Posterior vena cava (tissue), 2 donors: ENCODE data around the gene DHX8. TPM values are rescaled to one million over a fixed set of nuclear protein-coding genes. Genes with fewer than 3 reads are reported as not detected.

Experiments used
- DNase-seq: peaks from one replicate; pipeline ENCODE4 v3.0.0-alpha.2; 2020; ENCODE audit warnings: low spot score
- intact Hi-C, 2 donors: fragments of 100-400 bp; cut with DNase I; formaldehyde crosslinking; loops; one replicate each; pipeline versions ENCODE4 v1.14.1 to v1.14.2; 2022 to 2023
- total RNA-seq, 2 donors: library from RNA; stranded (reverse); fragmentation: NEBNext Ultra II Directional; extraction: Animal tissue kit (Norgen Biotek cat#: 25700); gene quantifications; one replicate each; pipeline ENCODE4 v1.2.1, GENCODE V29; 2021
- donor health status: DM: yes; HTN: yes; CAD: no.
- donor health status: DM: yes; HTN: yes; CAD: no.

The DHX8 gene
- total RNA-seq, 2 donors from 2014 or later: 35.2 to 45.2 TPM

DNA sequence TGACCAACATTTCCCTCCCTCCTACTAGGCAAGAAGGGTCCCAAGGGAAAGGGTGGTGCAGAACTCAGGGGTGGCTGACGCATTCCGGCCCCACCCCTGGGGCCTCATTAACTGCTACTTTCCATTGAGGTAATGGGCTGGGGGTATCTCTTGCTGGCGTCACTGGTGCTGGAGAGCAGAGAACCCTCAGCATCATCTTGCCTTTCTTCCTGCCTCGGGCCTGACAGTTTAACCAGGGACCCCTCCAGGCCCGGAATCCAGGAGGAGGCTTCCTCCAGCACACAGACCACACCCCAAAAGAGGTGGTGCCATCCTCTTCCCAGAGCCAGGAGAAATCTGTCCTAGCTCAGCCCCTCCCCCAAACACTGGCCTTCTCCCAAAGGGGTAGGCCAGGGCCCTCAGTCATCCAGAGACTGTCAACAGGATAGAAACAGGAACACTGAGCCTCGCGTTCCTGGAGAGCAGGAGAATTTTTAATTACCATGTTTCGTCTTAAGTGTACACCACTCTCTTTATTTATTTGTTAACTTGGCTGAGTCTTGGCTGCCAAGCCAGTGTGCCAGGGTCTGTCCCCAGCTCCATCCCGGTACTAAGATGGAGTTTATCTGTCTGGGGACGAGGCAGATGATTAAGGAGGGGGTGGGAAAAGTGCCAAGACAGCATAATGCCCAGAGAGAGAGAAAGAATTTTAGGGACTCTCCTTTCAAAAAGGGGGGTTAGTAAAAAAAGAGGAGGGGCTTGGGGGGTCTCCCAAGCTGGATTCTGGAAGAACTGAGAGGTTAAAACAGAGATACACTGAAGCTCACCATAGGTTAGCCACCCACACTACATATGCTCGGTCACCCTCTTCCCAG lies 57.3 kb downstream of the DHX8 start:
- intact Hi-C loops: no loop called here
- no peak for DNase-seq

DNA sequence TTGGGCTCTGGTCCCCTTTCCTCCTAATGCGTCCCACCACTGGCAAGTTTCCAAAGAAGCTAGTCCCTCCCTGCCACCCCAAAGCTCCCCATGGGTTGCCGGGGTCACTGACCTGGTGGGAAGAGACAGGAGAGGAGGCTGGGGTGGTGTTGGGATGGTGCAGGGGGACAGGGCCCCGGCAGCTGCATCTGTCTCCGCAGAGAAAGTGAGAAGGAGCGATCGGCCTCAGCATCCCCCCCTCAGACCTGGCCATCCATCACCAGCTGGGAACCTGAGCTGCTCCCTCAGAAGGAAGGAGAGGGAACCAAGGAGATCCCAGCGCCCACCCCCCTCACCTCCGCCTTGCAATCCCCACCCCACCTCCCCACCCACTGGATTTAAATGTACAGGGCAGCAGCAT lies 59.1 kb downstream of the DHX8 start:
- no peak for DNase-seq
- intact Hi-C loops: no loop called here

DNA sequence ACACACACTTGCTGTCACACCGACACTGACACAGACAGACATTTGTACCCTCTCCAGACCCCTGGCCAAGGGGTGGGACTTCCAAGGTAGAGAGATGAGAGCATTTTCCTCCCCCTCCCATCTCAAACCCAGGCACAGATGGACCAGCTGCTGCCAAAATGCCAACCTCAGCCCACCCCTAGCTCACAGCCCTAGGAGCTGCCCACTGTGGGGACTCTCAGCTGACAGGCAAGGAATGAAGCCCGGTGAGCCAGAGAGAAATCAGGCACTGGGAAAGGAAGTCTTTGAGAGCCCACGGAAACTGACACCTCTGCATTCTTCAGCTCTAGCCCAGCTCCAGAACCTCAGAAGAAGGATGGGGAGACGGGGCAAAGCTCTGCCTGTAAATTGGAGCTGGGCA lies 59.5 kb downstream of the DHX8 start:
- intact Hi-C loops: no loop called here
- no peak for DNase-seq

DNA sequence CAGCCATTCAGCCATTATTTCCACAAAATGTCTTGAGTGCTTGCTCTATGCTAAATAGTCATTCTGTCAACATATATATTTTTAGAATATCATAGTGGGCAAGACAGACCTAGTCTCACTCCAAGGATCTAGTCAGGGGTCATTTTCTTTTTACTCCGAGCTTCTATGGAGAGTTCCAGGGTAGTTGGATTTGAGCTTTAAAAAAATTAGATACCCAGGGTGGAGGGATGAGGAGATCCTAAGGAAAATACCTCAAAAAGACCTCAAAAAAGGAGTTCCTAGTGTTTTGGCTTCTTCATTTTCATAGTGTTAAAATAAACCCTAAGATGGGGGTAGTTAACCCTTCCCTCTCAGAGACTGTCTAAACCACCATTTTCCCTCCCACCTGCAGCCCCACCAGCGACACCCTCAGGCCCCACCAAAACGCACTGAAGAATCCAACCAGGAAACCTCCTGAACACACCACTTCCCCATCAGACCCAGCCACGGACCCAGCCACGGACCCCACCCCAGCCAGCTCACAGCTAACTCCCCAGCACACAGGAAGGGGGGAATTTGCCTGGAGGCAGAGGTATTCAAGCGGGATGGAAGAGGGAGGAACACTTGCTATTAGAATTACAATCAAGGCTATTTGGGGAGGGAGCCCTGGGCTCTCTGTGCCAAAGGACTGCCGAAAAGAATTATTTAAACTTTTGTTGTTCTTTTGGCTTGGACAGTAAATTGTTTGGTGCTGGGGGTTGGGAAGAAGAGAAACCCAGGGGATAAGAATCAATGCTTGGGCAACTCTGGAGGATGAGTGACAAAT lies 60.2 kb downstream of the DHX8 start:
- intact Hi-C loops: no loop called here
- no peak for DNase-seq

DNA sequence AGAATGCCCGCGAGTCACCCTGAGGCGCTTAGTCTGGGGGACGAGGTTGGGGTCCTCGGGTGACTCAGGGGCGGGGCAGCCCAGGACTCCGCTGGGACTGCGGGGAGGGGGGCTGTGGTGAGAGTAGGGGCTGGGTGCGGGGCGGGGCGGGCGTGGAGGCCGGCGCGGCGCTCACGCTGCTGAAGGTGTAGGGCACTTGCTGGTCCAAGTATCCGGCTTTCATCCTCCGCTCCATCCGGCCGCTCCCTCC lies 61.5 kb downstream of the DHX8 start:
- intact Hi-C loops: no loop called here
- DNase-seq: no peak

DNA sequence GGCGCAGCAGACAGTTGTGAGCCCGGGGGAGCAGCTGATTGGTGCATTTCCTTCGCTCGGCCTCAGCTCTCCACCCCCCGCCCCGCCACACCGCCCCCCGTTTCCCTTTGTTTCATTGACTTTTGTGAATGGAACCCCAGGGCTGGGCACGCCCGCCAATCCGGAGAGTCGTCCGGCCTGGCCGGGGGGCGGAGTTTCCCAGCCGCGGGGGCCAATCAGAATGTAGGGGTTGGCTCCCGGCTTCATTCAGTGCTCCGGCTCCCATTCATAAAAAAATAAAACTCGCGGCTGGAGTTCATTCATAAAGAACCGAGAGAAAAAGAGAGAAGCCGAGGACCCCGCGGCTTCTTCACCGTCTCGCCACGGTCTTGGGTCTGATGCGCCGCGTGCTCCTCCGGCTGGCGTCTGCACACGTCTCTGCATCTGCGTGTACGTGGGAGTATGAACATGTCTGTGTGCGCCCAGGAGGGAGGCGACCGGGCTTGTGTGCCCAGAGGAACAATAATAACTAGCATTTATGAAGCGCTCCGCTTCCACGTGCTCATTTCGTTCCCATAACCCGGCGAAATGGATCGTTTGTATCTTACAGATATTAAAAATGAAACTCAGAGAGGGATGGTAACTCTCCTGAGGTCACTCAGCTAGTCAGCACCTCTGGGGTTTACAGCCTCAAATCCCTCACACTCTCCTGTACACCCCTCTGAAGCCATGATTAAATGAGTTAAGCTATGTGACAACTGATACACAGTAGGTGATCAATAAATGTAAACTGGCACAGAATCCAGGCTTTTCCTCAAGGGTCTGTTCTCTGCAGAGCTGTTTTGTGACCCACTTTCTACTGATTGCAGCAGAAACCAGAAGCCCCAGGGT lies 62.8 kb downstream of the DHX8 start, which contains the start of gene ETV4:
Gene ETV4, minus strand, starts transcription at position 22 of the 870 bp plus-strand sequence. CDS start 723 bp downstream, outside the sequence.
- DNase-seq: peak; percentile 96
- intact Hi-C loops: no loop called here

DNA sequence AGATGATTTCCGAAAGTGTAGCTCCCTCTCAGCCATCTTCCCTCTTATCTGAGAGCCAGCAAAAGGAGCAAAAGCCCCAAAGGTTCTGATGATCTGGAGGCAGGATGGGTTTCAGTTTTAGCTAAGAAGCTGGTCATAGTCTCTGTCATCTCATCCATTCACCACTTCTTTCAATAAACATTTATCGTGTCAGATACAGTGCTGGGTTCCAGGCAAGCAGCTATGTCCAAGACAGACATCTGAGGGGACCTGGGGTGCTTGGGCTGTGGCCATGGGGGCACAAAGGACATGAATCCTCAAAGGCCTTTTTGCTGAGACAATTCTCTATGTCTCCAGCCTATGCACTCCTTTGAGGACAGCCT lies 63.4 kb downstream of the DHX8 start:
- intact Hi-C loops: no loop called here
- no peak for DNase-seq

DNA sequence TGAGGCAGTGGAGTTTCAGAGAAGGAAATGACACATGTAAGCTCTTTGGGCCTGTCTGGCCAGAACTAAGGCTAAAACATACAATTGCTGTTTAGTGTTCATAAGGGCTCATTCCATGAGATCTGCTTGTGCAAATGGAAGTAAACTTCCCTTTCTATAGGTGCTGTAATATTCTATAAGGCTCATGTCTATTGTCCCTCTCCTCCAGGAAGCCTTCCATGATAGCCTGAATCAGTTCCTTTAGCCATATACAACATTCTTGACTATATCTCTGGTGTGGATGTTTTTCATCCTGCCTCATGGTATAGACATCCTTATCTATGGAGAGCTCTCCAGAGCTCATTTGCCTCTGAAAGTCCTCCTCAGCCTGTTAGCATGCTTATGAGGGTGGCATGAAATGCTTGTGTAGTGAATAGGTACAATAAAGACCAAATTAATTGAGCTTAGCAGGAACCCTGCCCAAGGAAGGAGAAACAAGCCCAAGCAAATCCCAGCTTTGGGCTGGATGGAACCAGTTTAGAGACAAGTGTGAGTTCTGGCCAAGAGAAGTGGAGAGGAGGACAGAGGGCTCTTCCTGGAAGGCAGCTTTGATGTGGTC lies 64.0 kb downstream of the DHX8 start:
- intact Hi-C loops: no loop called here
- DNase-seq: no peak

DNA sequence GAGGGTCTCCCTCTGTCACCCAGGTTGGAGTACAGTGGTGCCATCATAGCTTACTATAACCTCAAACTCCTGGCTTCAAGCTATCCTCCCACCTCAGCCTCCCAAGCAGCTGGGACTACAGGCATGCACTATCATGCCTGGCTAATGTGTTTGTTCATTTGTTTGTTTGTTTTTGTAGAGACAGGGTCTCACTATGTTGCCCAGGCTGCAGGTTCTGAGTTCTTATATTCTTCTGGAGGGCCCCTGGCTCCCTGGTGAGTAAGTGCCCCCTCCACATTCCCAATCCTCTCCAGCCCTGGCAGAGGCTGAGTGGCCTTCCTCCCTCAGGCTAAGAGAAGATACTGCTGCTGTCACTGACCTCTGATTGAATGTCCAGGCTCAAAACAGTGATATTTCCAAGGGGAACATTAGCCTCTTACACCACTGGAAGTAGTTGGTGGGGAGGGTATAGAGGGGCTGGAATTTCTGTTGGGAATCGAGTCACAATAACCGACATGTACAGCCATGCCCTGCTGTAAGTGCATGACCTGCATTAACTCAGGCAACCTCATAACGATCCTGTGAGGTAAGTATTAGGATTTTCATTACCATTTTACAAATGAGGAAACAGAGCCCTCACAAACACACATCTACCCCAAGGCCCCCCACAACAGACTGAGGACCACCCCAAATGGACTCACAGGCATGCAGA lies 65.1 kb downstream of the DHX8 start:
- intact Hi-C loops: no loop called here
- no peak for DNase-seq

DNA sequence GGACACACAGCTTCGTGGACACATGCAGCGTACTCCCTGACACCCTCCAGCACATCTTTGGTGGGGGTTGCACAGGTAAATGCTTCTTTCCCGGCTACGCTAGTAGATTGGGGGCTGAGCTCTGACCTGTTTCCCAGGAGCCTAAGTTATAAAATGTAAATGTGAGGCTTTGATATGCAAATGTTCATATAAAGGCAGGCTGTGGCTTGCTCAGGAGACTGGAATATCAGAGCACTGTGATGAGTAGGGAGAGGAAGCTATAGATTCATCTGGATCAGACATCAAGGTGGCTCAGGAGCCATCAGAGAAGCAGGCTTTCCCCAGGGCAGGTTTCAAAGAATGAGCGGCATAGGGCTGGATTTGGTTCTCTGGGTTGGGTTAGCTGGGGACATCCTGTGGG lies 65.7 kb downstream of the DHX8 start:
- intact Hi-C loops: no loop called here
- no peak for DNase-seq

DNA sequence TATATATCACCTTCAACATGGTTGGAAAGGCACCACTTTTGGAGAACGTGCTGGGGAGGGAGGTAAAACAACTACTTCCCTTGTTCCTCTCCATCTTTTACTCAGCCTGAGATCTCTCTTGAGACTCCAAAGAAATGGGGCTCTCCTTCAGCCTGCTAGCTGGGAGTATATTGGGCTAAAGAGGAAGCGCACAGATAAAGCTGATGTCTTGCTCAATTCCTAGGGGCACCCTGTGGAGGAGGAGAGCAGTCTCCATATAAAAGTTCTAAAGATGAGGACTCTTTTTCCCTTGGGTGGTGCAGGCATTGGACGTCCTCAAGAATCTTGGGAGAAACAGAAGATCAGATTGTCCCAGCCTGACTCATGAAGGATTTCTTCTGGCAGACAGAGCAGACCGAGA lies 67.0 kb downstream of the DHX8 start:
- DNase-seq: no peak
- intact Hi-C loops: no loop called here

DNA sequence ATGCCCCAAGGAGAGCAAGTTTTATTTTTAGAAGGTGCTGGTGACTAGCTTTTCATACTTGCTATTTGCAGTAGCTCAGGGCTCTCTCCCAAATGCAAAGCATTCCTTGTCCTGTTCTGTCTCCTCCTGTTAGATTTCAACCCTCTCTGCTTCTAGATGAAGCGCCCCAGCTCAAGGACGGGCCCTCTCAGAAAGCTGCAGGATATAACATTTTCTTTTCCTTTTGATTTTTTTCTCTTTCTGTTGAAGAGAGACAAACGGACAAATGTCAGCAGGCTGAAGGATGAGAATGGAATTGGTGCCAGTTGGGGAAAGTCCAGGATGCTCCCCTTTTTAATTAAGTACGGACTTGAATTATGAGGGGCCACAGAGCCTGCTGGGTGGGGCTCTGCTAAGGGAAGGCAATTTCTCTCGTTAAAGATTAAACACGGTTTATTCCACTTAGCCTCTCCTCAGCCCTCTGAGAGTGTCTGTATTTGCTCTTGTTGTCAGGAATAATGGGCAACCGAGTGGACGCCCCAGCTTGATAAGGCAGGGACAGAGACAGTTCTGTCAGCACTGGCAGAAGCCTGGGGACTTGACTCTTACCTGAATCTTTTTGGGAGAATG lies 68.6 kb downstream of the DHX8 start:
- intact Hi-C loops: no loop called here

DNA sequence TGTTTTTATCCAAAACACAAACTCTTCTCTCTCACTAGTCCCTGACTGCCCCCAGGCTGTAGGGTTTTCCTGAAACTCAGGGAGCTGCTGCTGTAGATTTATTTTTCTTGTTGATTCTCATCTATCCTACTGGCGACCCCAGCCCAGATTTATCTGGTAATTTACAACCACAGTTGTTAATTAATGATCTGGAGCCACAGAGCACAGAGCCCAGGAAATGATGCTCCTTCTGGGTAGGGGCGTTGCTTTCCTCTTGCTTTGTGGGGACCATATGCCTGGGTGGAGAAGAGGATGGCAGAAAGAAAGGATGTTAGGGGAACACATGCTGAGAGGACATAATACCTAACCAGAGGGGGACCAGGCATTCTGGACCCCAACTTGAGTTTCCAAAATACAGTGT lies 69.8 kb downstream of the DHX8 start:
- no peak for DNase-seq
- intact Hi-C loops: no loop called here

More for the DNA sequence above, 68.6 kb downstream of the DHX8 start:
- no peak for DNase-seq

DNA sequence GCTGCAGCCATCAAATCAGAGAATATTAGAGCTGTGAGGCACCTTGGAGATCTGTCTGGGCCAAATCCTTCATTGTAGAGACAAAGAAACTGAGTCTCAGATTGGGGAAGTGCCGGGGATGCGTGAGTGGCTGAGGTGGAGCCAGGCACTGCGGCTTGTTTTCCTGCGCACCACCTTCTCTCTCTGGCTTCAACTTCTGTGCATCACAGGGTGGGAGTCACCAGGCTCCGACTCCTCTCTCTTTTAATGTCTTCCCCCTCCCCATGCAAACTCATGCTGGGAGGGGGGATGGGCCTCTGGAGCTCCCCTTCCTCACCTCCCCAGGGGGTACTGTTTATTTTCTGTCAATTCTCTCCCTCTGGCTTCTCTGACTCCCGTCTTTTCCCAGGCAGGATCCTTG lies 71.1 kb downstream of the DHX8 start:
- intact Hi-C loops: no loop called here

DNA sequence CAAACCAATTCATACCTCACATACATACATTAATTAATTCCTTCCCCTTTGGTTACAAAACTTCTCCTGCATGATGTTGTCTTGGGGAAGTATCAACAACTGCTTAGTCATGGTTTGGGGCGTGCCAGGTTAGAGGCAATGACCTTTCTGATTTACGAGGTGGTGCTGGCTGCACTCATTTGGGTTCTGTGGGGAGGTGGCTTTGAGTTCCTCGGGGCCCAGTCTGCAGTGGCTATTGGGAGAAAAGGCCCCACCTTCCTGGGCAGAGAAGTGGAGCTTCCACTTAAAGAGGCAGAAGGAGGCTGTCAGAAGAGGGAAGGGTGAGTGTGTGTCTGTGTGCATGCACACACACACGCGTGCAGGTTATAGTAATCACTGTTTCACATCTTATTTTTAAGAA lies 72.5 kb downstream of the DHX8 start:
- intact Hi-C loops: no loop called here
- peak; percentile 87 for DNase-seq

More for the DNA sequence above, 71.1 kb downstream of the DHX8 start:
- no peak for DNase-seq

DNA sequence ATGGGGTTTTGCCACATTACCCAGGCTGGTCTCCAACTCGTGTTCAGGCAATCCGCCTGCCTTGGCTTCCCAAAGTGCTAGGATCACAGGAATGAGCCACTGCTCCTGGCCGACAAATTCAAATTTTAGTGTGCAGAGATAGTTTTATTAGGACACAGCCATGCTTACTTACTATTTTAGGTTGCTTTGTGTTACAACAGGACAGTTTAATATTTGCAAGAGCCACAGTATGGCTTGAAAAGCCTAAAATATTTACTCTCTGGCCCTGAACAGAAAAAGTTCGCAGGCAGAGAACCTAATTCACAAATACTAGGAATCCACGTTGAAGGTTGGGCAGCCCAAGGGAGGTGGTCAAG lies 75.0 kb downstream of the DHX8 start:
- no peak for DNase-seq
- intact Hi-C loops: no loop called here

DNA sequence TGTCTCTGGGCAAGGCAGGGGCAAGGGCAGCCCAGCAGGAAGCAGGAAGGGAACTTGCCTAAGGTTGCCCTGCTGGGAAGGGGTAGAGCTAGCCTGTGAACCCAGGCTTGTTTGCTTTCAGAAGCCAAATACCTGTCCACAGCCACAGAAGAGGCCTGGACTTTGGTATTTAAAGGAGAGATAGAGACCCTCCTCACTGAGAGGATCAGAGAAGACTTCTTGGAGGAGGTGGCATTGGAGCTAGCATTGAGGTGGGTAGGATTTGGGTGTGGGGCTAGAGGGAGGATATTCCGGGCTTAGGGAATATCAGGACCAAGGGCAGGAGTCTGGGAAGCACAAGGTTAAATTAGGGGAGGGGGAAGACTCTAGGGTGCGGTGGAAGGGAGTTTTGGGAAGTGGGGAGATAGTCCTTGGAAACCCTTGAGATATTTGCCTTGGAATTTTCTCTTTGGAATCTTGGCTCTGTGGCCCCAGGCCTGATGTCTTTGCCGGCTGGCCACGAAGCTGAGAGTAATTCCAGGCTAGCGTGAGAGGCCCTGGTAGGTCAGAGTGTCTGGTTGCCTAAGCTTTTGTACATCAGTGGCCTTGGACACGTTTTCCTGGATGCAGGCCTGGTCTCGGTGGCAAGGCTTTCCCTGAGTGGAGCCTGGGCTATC lies 75.5 kb downstream of the DHX8 start:
- DNase-seq: no peak
- intact Hi-C loops: no loop called here
